GM19099 (cell line): Measurements from ENCODE around the gene ACP6.

Experiments
- POLR2A ChIP-seq: IDR thresholded peaks from 3 replicates; pipeline ENCODE4 v1.6.1; 2011; ENCODE audit warnings: low read depth; ENCODE audit not compliant: insufficient read length; ENCODE audit errors: extremely low read depth

ACP6 gene

GRCh38 chr1:147631839-147632238, 38.5 kb downstream of the ACP6 start:
- TF ChIP-seq POLR2A, result no peak

- TF ChIP-seq POLR2A, result no peak
These were observed 39.9 kb downstream of the ACP6 start for GRCh38 chr1:147630447-147630846.

DNA sequence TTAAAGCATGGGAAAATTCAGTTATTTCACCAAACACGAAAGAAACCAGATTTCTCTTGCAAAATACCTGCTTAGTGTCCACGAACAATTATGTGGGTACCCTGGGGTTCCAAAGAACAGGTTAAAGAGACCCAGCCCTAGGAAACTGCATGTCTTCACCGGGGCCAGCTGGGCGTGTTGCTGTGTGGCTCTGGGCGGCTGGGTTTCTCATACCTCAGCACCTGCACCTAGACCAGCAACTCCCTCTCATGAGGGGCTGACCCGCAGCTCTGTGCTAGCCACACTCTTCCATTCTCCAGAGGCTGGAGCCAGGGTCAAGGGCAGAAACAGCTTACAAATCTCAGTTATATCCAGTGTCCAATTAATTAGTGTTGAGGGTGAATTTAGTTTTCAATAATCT, 40.3 kb downstream of the ACP6 start:
- TF ChIP-seq POLR2A, result no peak

- TF ChIP-seq POLR2A, result no peak
These were observed 41.9 kb downstream of the ACP6 start for GRCh38 chr1:147628441-147628840.

DNA sequence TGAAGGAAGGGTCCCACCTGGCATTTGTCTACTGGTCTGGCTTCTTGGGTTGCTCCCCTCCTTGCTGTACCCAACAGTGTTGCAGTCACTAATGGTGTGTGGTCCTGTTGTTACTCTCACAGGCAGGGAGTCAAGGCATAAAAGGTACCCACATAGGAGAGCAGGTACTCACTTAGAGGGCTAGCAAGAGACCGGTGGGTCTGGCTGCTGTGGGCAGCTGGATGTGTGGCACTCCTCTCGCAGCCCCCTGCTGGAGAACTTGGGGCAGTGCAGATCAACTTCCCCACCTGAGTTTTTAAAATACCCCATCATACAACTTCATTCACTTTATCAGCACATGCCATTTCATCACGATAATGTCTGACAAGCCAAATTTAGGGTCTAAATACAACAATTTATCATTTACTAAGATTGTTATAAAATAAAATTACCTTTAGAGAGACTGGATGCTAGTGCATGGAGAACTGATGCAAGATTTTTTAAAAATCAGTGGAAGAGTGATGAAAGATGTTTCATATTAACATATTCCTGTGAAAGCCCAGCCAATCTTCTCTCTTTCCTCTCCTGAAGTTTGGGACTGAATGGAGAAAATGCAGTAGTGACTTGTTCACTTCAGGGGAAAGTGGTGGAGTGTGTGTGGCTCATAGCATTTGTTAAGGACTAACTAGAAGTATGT, 42.8 kb downstream of the ACP6 start:
- TF ChIP-seq POLR2A, result no peak

DNA sequence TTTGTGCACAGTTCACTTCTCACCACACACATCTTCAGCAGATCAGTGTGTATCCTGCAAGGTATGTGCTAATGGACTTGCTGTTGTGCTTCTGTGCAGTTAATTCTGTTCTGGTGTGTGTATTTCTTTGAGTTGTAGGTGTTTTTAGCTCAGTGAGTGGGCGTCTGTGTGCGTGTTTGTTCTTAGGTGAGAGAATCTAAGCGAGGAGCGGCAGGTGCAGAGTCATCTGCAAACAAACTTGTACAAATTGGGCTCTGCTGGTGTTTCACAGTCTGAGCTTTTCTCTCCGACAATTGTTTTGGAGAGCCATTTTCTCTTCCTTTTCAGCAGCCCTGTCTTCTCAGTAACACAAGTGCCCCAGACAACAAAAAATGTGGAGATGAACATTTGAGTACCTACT, 43.6 kb downstream of the ACP6 start:
- no peak for TF ChIP-seq POLR2A

- no peak for TF ChIP-seq POLR2A
These were observed 44.0 kb downstream of the ACP6 start for GRCh38 chr1:147626291-147626690.

GRCh38 chr1:147625362-147625995, 44.8 kb downstream of the ACP6 start:
- no peak for TF ChIP-seq POLR2A

GRCh38 chr1:147624529-147624928, 45.8 kb downstream of the ACP6 start:
- no peak for TF ChIP-seq POLR2A

DNA sequence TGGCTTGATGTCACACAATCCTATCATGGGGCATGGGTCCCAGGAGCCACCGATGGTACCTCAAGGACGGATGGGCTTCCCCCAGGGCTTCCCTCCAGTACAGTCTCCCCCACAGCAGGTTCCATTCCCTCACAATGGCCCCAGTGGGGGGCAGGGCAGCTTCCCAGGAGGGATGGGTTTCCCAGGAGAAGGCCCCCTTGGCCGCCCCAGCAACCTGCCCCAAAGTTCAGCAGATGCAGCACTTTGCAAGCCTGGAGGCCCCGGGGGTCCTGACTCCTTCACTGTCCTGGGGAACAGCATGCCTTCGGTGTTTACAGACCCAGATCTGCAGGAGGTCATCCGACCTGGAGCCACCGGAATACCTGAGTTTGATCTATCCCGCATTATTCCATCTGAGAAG, 46.3 kb downstream of the ACP6 start:
- no peak for TF ChIP-seq POLR2A

DNA sequence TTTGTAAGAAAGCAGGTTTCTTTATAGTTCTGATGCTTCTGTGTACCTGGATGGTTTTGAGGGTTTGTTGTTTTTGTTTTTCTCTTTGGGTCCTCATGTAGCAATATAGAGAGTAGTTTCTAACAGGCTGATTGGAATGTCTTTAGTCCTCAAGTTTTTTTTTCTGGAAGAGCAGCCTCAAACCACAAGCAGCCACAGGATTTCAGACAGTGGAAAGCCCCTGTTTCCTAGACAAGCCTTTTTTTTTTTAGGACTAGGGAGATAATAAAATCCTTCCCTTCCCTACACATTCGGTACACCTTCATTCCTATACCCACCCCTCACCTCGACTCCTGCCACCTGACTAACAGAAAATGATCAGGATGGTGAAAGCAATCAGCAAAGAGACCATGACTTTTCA, 47.6 kb downstream of the ACP6 start:
- TF ChIP-seq POLR2A, result no peak

- no peak for TF ChIP-seq POLR2A
These were observed 49.8 kb downstream of the ACP6 start for GRCh38 chr1:147620543-147620942.

DNA sequence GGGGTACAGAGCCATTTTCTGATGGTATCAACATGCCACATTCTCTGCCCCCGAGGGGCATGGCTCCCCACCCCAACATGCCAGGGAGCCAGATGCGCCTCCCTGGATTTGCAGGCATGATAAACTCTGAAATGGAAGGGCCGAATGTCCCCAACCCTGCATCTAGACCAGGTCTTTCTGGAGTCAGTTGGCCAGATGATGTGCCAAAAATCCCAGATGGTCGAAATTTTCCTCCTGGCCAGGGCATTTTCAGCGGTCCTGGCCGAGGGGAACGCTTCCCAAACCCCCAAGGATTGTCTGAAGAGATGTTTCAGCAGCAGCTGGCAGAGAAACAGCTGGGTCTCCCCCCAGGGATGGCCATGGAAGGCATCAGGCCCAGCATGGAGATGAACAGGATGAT, 50.6 kb downstream of the ACP6 start:
- no peak for TF ChIP-seq POLR2A

DNA sequence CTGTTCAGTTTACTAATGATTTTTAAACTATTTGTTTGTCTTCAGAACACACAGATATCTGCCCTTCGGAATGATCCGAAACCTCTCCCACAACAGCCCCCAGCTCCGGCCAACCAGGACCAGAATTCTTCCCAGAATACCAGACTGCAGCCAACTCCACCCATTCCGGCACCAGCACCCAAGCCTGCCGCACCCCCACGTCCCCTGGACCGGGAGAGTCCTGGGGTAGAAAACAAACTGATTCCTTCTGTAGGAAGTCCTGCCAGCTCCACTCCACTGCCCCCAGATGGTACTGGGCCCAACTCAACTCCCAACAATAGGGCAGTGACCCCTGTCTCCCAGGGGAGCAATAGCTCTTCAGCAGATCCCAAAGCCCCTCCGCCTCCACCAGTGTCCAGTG, 51.6 kb downstream of the ACP6 start:
- no peak for TF ChIP-seq POLR2A

GRCh38 chr1:147618077-147618569, 52.2 kb downstream of the ACP6 start:
- no peak for TF ChIP-seq POLR2A

DNA sequence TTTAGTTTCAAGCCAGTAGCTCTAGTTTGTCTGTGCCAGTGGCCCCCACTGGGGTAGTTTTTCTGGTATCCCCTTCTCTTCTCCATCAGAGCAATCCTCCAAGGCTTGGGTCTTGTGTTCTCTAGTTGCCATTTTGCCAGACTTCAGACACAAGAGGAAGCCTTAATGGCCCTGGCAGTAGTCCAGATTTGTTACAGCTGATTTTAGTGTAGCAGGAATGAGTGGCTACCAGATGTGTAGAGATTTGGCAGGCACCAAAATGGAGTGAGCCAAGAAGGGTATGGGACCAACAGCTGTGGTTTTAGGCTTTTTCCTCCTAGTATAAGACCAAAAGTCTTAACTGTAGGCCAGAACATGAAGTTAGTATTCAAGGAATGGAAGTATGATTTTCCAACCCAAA, 56.8 kb downstream of the ACP6 start:
- TF ChIP-seq POLR2A, result no peak

GRCh38 chr1:147612366-147612765, 58.0 kb downstream of the ACP6 start:
- no peak for TF ChIP-seq POLR2A

DNA sequence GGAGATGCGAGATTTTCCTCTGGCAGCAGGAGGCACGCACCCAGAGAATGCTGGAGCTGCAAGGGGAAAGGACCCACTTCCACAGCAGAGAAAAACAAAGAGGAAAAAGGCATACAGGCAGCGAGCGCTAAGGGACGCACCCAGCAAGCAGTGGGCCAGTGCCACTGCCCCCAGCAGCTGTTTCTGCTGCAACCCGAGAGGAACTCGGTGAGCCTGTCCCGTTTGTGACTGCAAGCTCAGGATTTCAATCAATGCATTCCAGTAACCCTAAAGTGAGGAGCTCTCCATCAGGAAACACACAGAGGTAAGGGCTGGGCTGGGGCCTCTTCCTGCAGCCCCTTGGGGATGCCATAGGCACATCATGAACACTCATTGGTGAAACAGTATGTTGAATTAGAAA, 58.7 kb downstream of the ACP6 start:
- TF ChIP-seq POLR2A, result no peak

GRCh38 chr1:147611021-147611426, 59.3 kb downstream of the ACP6 start:
- TF ChIP-seq POLR2A, result no peak
